Right ventricle myocardium superior (tissue), 1 donor: Measurements from ENCODE around the gene NTN1. TPM values are rescaled to one million over a fixed set of nuclear protein-coding genes. Genes with fewer than 3 reads are reported as not detected.
A peak's percentile ranks its signal among the peaks of the same experiment; 100 is the strongest.

Source experiments
- ATAC-seq: fragments of 200-7000 bp; cut with Tn5 transposase; one replicate; pipeline ENCODE4 v1.9.1; 2020; ENCODE audit warnings: mild to moderate bottlenecking; ENCODE audit not compliant: poor library complexity
- DNase-seq: peaks from one replicate; pipeline ENCODE4 v3.0.0-alpha.2; 2020
- intact Hi-C: fragments of 100-400 bp; cut with DNase I; formaldehyde crosslinking; loops from one replicate; pipeline ENCODE4 v1.11.2; 2022
- total RNA-seq: library from RNA; stranded (reverse); fragmentation: NEBNext Ultra II Directional; extraction: Animal tissue kit (Norgen Biotek cat#: 25700); gene quantifications from one replicate; pipeline ENCODE4 v1.2.1, GENCODE V29; 2021
- donor health status: DM: no; HTN: yes; CAD: no; lungs with severe emphysema.

The NTN1 gene
- total RNA-seq, 1 donor from 2014 or later = 19.4 TPM

- DNase-seq (no peak), ATAC-seq (no peak)
- intact Hi-C loops = no loop called here
Measured at GRCh38 chr17:9169116-9169515, 147.8 kb downstream of the NTN1 start.

GRCh38 chr17:9170336-9170735 is 149.0 kb downstream of the NTN1 start:
- intact Hi-C loops = no loop called here
- ATAC-seq (no peak), DNase-seq (no peak)

GRCh38 chr17:9170853-9171252 is 149.5 kb downstream of the NTN1 start:
- ATAC-seq = no peak
- no peak for DNase-seq
- intact Hi-C loops = no loop called here

GRCh38 chr17:9173386-9173983 is 152.2 kb downstream of the NTN1 start:
- peak; percentile 47 for ATAC-seq
- no peak for DNase-seq
- intact Hi-C loops = no loop called here

- intact Hi-C loops = no loop called here
- no peak for ATAC-seq
- no peak for DNase-seq
Measured at GRCh38 chr17:9174312-9174711, 153.0 kb downstream of the NTN1 start.

- DNase-seq = peak; percentile 64
Measured at GRCh38 chr17:9174779-9175574, 153.7 kb downstream of the NTN1 start.

GRCh38 chr17:9175700-9176467 is 154.6 kb downstream of the NTN1 start:
- no peak for ATAC-seq
- intact Hi-C loops = no loop called here
- DNase-seq = no peak

More at GRCh38 chr17:9174779-9175574, 153.7 kb downstream of the NTN1 start:
- peak; percentile 81 for ATAC-seq
- intact Hi-C loops = no loop called here

- ATAC-seq = no peak
- intact Hi-C loops = no loop called here
- DNase-seq = peak; percentile 61
Measured at GRCh38 chr17:9177212-9177611, 155.9 kb downstream of the NTN1 start.

GRCh38 chr17:9178319-9178718 is 157.0 kb downstream of the NTN1 start:
- intact Hi-C loops = no loop called here
- DNase-seq (no peak), ATAC-seq (no peak)

GRCh38 chr17:9179602-9180001 is 158.3 kb downstream of the NTN1 start:
- ATAC-seq = no peak
- intact Hi-C loops = no loop called here
- DNase-seq = no peak

- DNase-seq = no peak
- ATAC-seq = no peak
- intact Hi-C loops = no loop called here
Measured at GRCh38 chr17:9181640-9182039, 160.3 kb downstream of the NTN1 start.

GRCh38 chr17:9183306-9183705 is 162.0 kb downstream of the NTN1 start:
- intact Hi-C loops = no loop called here
- no peak for ATAC-seq
- no peak for DNase-seq

- intact Hi-C loops = no loop called here
- no peak for ATAC-seq
- no peak for DNase-seq
Measured at GRCh38 chr17:9185142-9185541, 163.8 kb downstream of the NTN1 start.

GRCh38 chr17:9185688-9186284 is 164.5 kb downstream of the NTN1 start:
- intact Hi-C loops = no loop called here

GRCh38 chr17:9187828-9188227 is 166.5 kb downstream of the NTN1 start:
- intact Hi-C loops = no loop called here
- ATAC-seq (peak; percentile 31), DNase-seq (no peak)

More at GRCh38 chr17:9185688-9186284, 164.5 kb downstream of the NTN1 start:
- ATAC-seq (no peak), DNase-seq (no peak)

- ATAC-seq (no peak), DNase-seq (no peak)
- intact Hi-C loops = no loop called here
Measured at GRCh38 chr17:9188367-9188766, 167.1 kb downstream of the NTN1 start.

- DNase-seq (no peak), ATAC-seq (no peak)
- intact Hi-C loops = no loop called here
Measured at GRCh38 chr17:9189870-9190269, 168.6 kb downstream of the NTN1 start.

GRCh38 chr17:9192010-9192409 is 170.7 kb downstream of the NTN1 start:
- DNase-seq (no peak), ATAC-seq (no peak)
- intact Hi-C loops = no loop called here

GRCh38 chr17:9195411-9195810 is 174.1 kb downstream of the NTN1 start:
- no peak for ATAC-seq
- intact Hi-C loops = no loop called here
- no peak for DNase-seq
